GM12872 (cell line): Measurements from ENCODE around the gene ZNF541.

ENCODE experiments used
- TF ChIP-seq, protein P1 (sequence below): IDR thresholded peaks from 3 replicates; pipeline ENCODE4 v1.5.1; 2011; ENCODE audit warnings: low read depth, mild to moderate bottlenecking, low read length, moderate library complexity; ENCODE audit not compliant: insufficient read depth

ZNF541 gene

GRCh38 chr19:47537493-47537892 lies 35.5 kb downstream of the ZNF541 start:
- TF ChIP-seq, protein P1, sequence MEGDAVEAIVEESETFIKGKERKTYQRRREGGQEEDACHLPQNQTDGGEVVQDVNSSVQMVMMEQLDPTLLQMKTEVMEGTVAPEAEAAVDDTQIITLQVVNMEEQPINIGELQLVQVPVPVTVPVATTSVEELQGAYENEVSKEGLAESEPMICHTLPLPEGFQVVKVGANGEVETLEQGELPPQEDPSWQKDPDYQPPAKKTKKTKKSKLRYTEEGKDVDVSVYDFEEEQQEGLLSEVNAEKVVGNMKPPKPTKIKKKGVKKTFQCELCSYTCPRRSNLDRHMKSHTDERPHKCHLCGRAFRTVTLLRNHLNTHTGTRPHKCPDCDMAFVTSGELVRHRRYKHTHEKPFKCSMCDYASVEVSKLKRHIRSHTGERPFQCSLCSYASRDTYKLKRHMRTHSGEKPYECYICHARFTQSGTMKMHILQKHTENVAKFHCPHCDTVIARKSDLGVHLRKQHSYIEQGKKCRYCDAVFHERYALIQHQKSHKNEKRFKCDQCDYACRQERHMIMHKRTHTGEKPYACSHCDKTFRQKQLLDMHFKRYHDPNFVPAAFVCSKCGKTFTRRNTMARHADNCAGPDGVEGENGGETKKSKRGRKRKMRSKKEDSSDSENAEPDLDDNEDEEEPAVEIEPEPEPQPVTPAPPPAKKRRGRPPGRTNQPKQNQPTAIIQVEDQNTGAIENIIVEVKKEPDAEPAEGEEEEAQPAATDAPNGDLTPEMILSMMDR, result no peak

- TF ChIP-seq, protein P1, result no peak
Measured at GRCh38 chr19:47534628-47535027, 38.3 kb downstream of the ZNF541 start.

DNA sequence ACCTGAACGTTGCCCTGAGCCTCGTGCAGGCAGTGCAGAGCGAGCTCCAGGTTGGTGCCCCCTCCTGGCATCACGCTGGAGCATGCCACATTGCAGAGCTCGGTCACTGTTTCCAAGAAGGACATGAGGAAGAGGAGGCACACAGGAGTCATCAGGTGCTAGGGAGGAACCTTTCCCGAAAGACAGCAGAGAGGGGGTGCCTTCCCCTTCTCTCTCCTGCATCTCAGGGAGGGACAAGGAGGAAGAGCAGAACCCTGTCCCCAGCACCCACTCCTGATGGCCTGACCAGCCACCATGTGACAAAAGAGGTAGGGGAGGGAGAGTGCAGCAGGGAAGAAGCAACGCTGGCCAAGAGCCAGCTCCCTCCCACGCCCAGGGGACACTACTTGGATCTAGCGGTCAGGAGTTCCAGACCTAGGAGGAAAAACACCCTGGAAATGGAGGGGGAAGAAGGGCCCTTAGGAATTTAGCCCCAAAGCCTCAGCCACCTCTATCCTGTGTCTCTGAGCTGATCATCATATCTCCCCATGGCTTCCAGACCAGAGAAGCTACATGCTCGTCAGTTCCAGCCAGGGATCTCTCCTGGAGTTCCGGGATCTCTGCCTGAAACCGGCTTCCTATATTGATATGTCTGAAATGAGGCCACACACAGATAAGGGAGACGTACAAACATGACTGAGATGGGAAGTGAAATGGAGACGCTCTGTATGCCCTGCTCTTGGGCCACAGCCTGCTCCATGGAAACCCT lies 41.1 kb downstream of the ZNF541 start:
- TF ChIP-seq, protein P1, result no peak

DNA sequence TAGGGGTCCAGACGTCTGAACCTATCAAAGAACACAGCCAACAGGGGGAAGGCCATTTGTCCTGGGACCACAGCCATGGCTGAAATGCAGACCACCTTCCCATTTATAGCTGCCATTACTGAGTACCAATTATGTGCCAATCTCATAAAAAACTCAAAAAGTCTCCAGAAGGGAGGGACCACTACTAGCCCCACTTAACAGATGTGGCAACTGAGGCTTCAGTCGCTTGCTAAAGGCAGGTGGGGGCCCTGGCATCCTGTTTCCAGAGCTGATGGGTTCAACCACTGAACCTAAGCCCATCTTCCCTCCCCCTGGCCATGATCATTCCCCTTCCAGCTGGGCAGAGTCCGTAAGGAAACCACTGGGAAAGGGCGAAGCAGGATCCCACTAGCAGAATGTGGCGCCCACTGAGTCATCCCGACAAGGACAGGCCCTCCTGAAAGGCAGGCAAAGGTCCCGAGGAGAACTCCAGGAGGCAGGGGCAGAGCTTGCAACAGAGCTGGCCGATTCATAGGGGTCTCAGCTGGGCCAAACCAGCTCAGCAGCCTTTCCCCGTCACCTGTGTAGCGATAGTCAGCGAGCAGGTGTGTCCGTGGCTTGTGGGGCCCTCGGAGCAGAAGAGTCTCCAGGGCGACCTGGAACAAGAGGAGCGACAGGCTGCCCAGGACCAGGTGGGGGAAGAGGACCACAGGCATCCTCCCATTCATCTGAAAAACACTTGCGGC lies 43.8 kb downstream of the ZNF541 start:
- TF ChIP-seq, protein P1, result no peak

DNA sequence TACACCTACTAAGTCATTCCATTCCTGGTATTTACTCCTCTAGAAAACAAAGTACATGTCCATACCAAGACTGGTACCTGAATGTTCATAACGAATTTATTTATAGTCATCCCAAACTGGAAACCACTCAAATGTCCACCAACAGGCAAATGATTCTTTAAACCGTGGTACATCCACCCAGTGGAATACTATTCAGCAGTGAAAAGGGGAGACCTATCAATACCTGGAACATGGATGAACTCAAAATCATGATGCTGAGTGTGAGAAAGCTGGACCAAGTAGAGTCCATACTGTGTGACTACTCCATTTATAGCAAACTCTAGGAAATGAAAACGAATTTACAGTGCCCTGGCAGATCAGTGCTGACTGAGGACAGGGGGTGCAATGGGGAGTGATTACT lies 46.1 kb downstream of the ZNF541 start:
- TF ChIP-seq, protein P1, result no peak

DNA sequence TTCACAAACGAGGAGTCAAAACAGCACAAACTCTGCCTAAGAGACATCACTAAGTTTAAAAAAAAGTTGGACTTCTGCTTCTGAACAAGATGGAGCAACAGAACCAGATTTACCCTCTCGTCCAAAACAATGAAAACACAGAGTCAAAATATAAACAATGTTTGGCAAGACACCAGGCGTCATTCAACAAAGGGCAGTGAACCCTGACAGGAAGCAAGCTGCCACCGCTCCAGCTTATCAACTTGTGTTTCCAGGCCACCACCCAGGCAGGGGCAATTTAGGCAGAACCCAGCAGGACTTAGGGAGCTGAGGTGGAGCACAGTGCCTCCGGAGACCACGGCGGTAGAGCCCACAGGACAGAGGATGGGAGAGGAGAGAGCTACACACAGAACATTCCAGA lies 49.5 kb downstream of the ZNF541 start:
- TF ChIP-seq, protein P1, result no peak
